ENCODE measurements around the gene MTG2. TPM values are rescaled to one million over a fixed set of nuclear protein-coding genes. Genes with fewer than 3 reads are reported as not detected.

Gene MTG2
- total and polyA plus RNA-seq, 4 donors, result 18.3 to 35.5 (median 28.5) TPM

DNA sequence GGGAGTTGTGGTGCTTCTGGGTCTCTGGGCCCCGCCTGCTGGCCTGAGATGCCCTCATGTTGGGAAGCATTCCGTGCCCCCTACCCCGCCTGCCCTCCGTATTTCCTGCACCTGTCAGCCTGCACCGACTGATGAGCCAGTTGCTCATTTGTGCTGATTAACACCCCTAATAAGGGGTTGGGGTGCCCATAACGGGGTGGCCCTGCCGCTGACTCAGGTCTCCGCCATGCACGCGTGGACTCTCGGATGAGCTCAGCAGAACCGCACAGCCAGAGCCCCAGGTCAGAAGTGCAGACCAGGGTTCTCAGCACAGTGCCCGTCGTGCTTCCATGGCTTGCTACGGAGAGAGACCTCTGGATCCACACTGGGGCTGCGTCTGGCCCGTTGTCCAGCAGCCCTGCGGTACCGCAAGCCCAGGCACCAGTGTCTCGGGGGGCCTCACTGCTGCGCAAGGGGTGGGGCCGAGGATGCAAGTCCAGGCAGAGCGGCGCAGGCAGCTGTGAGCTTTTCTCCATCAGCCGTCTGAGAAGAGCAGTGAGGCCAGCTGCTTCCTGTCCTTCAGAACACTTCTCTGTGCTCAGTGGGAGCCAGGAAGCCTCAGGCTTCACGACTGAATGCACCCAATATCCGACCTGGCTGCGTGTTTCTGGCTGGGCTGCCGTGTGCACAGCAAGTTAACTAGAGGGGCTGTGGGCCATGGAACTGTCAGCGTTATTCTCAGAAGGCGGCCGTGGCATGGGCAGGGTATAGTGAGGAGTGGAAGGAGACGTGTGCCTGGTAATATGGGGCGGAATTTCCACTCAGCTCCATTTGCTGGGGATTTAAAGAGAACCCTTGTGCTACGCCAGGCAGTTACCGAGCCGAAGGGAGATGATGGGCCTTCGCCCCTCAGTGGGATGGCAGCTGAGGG is 18.6 kb downstream of the MTG2 start:
- no peaks in the 10 kb centered on the region for H3K9me3 ChIP-seq (ENCODE audit: control insufficient read depth in 4 of 4, insufficient read depth in 3 of 4, low read length in 3 of 4)
- H3K27me3 ChIP-seq (ENCODE audit: control insufficient read depth in 3 of 3, insufficient read depth in 3 of 3, low read length in 2 of 3), result no peaks in the 10 kb centered on the region
- 93 to 94% methylated on average over 38 of the region's 38 CpGs for WGBS, 2 donors
- H3K4me3 ChIP-seq, result no peak overlapping the region
- peaks cover 8 to 44% (median 22%) of the 10 kb centered on the region in 4 donors for H3K36me3 ChIP-seq (ENCODE audit: control insufficient read depth in 4 of 4, insufficient read depth in 4 of 4, low read length in 4 of 4)
- no peak for ATAC-seq (ENCODE audit: insufficient read depth, low FRiP score)
- no peak for DNase-seq
- H3K4me1 ChIP-seq (ENCODE audit: control insufficient read depth in 5 of 5, insufficient read depth in 5 of 5, low read length in 5 of 5), result no peaks in the 10 kb centered on the region
- no peak overlapping the region for H3K27ac ChIP-seq (ENCODE audit: low read depth in 1 of 2, low read length in 1 of 2)
- no peak overlapping the region for H3K9ac ChIP-seq (ENCODE audit: insufficient read depth in 1 of 2, low read length in 2 of 2)
- TF ChIP-seq CTCF (IDR thresholded peaks at IDR 0.05; ENCODE audit: control extremely low read depth, extremely low read depth), result no peak

DNA sequence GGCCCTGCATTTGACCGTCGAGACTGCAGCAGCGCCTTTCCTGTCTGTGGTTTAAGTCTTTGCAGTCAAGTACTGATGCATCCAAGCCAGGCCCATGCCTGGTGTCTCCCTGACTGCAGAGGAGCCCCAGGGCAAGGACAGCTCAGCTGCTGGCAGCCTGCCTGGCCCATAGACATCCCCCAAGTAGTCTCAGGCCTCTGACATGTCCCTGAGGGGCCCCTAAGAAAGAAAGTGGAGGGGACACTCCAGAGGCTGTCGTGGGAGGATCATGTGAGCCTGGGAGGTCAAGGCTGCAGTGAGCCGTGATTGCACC is 19.2 kb downstream of the MTG2 start:
- DNase-seq (no peak), ATAC-seq (ENCODE audit: insufficient read depth, low FRiP score) (no peak)
- no peak overlapping the region for H3K9ac ChIP-seq (ENCODE audit: insufficient read depth in 1 of 2, low read length in 2 of 2)
- H3K36me3 ChIP-seq (ENCODE audit: control insufficient read depth in 4 of 4, insufficient read depth in 4 of 4, low read length in 4 of 4), result peaks cover 8 to 44% (median 22%) of the 10 kb centered on the region in 4 donors
- WGBS, 2 donors, result 83 to 92% methylated on average over 5 of the region's 5 CpGs
- H3K4me1 ChIP-seq (ENCODE audit: control insufficient read depth in 5 of 5, insufficient read depth in 5 of 5, low read length in 5 of 5), result no peaks in the 10 kb centered on the region
- no peak for TF ChIP-seq CTCF (IDR thresholded peaks at IDR 0.05; ENCODE audit: control extremely low read depth, extremely low read depth)
- no peaks in the 10 kb centered on the region for H3K9me3 ChIP-seq (ENCODE audit: control insufficient read depth in 4 of 4, insufficient read depth in 3 of 4, low read length in 3 of 4)
- no peak overlapping the region for H3K27ac ChIP-seq (ENCODE audit: low read depth in 1 of 2, low read length in 1 of 2)
- no peaks in the 10 kb centered on the region for H3K27me3 ChIP-seq (ENCODE audit: control insufficient read depth in 3 of 3, insufficient read depth in 3 of 3, low read length in 2 of 3)
- H3K4me3 ChIP-seq, result no peak overlapping the region

DNA sequence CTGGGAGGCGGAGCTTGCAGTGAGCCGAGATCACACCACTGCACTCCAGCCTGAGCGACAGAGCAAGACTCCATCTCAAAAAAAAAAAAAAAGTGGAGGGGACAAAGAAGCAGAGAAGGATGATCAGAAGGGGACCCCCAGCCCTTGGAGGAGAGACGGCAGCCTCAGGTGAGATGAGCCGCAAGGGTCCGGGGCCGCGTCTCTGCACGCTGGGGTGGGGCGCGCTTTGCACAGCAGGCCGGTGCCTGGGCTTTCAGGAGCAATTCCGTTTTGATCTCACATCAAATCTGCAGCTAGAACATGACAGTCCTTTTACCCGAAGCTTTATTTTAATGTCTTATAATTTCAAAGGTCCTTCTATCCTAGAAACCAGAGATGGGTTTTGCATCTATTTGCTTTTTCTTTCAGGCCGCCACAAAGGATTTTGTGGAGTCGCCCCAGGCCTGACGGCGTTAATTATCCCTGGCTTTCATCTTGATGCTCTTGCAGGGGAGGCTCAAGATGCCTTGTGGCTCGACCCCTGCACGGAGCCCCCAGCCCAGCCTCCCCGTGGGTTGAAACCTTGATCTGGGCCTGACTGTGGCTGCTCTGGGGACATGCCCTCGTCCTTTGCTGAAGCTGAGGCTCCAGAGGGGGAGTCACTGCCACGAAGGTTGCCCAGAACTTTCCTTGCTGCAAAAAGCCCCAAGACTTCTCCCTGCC is 20.0 kb downstream of the MTG2 start:
- no peak for ATAC-seq (ENCODE audit: insufficient read depth, low FRiP score)
- no peak for DNase-seq
- WGBS, 2 donors, result 91 to 92% methylated on average over 23 of the region's 23 CpGs
- H3K4me1 ChIP-seq (ENCODE audit: control insufficient read depth in 5 of 5, insufficient read depth in 5 of 5, low read length in 5 of 5), result no peaks in the 10 kb centered on the region
- no peaks in the 10 kb centered on the region for H3K27me3 ChIP-seq (ENCODE audit: control insufficient read depth in 3 of 3, insufficient read depth in 3 of 3, low read length in 2 of 3)
- H3K4me3 ChIP-seq, result no peak overlapping the region
- H3K36me3 ChIP-seq (ENCODE audit: control insufficient read depth in 4 of 4, insufficient read depth in 4 of 4, low read length in 4 of 4), result peaks cover 8 to 44% (median 21%) of the 10 kb centered on the region in 4 donors
- H3K27ac ChIP-seq (ENCODE audit: low read depth in 1 of 2, low read length in 1 of 2), result no peak overlapping the region
- no peaks in the 10 kb centered on the region for H3K9me3 ChIP-seq (ENCODE audit: control insufficient read depth in 4 of 4, insufficient read depth in 3 of 4, low read length in 3 of 4)
- no peak for TF ChIP-seq CTCF (IDR thresholded peaks at IDR 0.05; ENCODE audit: control extremely low read depth, extremely low read depth)
- no peak overlapping the region for H3K9ac ChIP-seq (ENCODE audit: insufficient read depth in 1 of 2, low read length in 2 of 2)

All from lung (tissue), 12 donors.